ENCODE measurements around the gene IL1RN. TPM values are rescaled to one million over a fixed set of nuclear protein-coding genes. Genes with fewer than 3 reads are reported as not detected.

The IL1RN gene
- polyA plus RNA-seq, 1 donor from 2014 or later: not detected

- no peaks in the 10 kb centered on the region for H3K79me2 ChIP-seq (replicated peaks; ENCODE audit: insufficient read depth, low read length)
- no peaks in the 10 kb centered on the region for H3K9me3 ChIP-seq (ENCODE audit: low read length)
- TF ChIP-seq RAD21 (conservative IDR thresholded peaks at IDR 0.05) (no peak), TAF1 (IDR thresholded peaks at IDR 0.05; ENCODE audit: low read depth) (no peak), REST (IDR thresholded peaks at IDR 0.05; ENCODE audit: borderline replicate concordance) (no peak), EP300 (conservative IDR thresholded peaks at IDR 0.05; ENCODE audit: poor library complexity, severe bottlenecking) (no peak), POLR2AphosphoS5 (IDR thresholded peaks at IDR 0.05) (no peak), MXI1 (conservative IDR thresholded peaks at IDR 0.05; ENCODE audit: poor library complexity, severe bottlenecking) (no peak), CTCF (IDR thresholded peaks at IDR 0.05; ENCODE audit: poor library complexity, severe bottlenecking) (no peak), SMC3 (conservative IDR thresholded peaks at IDR 0.05; ENCODE audit: poor library complexity) (no peak), EZH2 (IDR thresholded peaks at IDR 0.05; ENCODE audit: borderline replicate concordance, insufficient read depth, low read length, poor library complexity, severe bottlenecking) (no peak)
- H3K4me3 ChIP-seq (ENCODE audit: low read length): no peak overlapping the region
- no peak overlapping the region for H2AFZ ChIP-seq (ENCODE audit: low read depth, low read length)
- H3K27ac ChIP-seq (ENCODE audit: low read length): no peak overlapping the region
- H4K20me1 ChIP-seq (ENCODE audit: insufficient read depth): no peaks in the 10 kb centered on the region
- H3K9me2 ChIP-seq (ENCODE audit: insufficient read depth, low read length): no peaks in the 10 kb centered on the region
- H3F3A ChIP-seq (ENCODE audit: insufficient read depth, low read length, poor library complexity, severe bottlenecking): no peaks in the 10 kb centered on the region
- H3K9ac ChIP-seq (ENCODE audit: low read length): no peak overlapping the region
- no peak overlapping the region for H3K4me2 ChIP-seq (ENCODE audit: low read length)
- no peaks in the 10 kb centered on the region for H3K36me3 ChIP-seq (ENCODE audit: insufficient read depth, low read length)
- H3K27me3 ChIP-seq (ENCODE audit: insufficient read depth, low read depth, low read length): no peaks in the 10 kb centered on the region
Observed at GRCh38 chr2:113179446-113180045, 52.1 kb downstream of the IL1RN start.

GRCh38 chr2:113180131-113180946, 52.9 kb downstream of the IL1RN start:
- TF ChIP-seq REST (IDR thresholded peaks at IDR 0.05; ENCODE audit: borderline replicate concordance) (no peak), SMC3 (conservative IDR thresholded peaks at IDR 0.05; ENCODE audit: poor library complexity) (no peak), EP300 (conservative IDR thresholded peaks at IDR 0.05; ENCODE audit: poor library complexity, severe bottlenecking) (no peak), POLR2AphosphoS5 (IDR thresholded peaks at IDR 0.05) (no peak), EZH2 (IDR thresholded peaks at IDR 0.05; ENCODE audit: borderline replicate concordance, insufficient read depth, low read length, poor library complexity, severe bottlenecking) (no peak), CTCF (IDR thresholded peaks at IDR 0.05; ENCODE audit: poor library complexity, severe bottlenecking) (no peak), RAD21 (conservative IDR thresholded peaks at IDR 0.05) (no peak)
- H3K9ac ChIP-seq (ENCODE audit: low read length): no peak overlapping the region
- H3K4me3 ChIP-seq (ENCODE audit: low read length): no peak overlapping the region
- H3K9me2 ChIP-seq (ENCODE audit: insufficient read depth, low read length): no peaks in the 10 kb centered on the region
- no peaks in the 10 kb centered on the region for H3K36me3 ChIP-seq (ENCODE audit: insufficient read depth, low read length)
- H3K27me3 ChIP-seq (ENCODE audit: insufficient read depth, low read depth, low read length): no peaks in the 10 kb centered on the region
- no peak overlapping the region for H3K4me2 ChIP-seq (ENCODE audit: low read length)
- H3K27ac ChIP-seq (ENCODE audit: low read length): no peak overlapping the region
- H3F3A ChIP-seq (ENCODE audit: insufficient read depth, low read length, poor library complexity, severe bottlenecking): no peaks in the 10 kb centered on the region
- no peak overlapping the region for H2AFZ ChIP-seq (ENCODE audit: low read depth, low read length)
- no peaks in the 10 kb centered on the region for H3K79me2 ChIP-seq (replicated peaks; ENCODE audit: insufficient read depth, low read length)
- no peaks in the 10 kb centered on the region for H3K9me3 ChIP-seq (ENCODE audit: low read length)
- no peaks in the 10 kb centered on the region for H4K20me1 ChIP-seq (ENCODE audit: insufficient read depth)

All from neural cell (in vitro differentiated cells).